GM20000 (cell line): ENCODE results near the gene CSNK1G2.

Experiments used
- DNase-seq: peaks from one replicate; pipeline ENCODE4 v3.0.0; 2012; ENCODE audit warnings: low spot score
- CTCF ChIP-seq: IDR thresholded peaks from 2 replicates; pipeline ENCODE4 v1.5.1; 2012; ENCODE audit warnings: mild to moderate bottlenecking, control low read depth; ENCODE audit errors: extremely low read depth, missing control alignments

The CSNK1G2 gene

GRCh38 chr19:1905863-1906375 is 35.1 kb upstream of the CSNK1G2 start:
- no peak for TF ChIP-seq CTCF
- DNase-seq: no peak

- no peak for DNase-seq
- no peak for TF ChIP-seq CTCF
These were observed 33.9 kb upstream of the CSNK1G2 start for GRCh38 chr19:1906985-1907562.

GRCh38 chr19:1907563-1908363 is 33.2 kb upstream of the CSNK1G2 start:
- DNase-seq: no peak
- no peak for TF ChIP-seq CTCF

- TF ChIP-seq CTCF: no peak
- no peak for DNase-seq
These were observed 32.7 kb upstream of the CSNK1G2 start for GRCh38 chr19:1908364-1908678.

GRCh38 chr19:1909761-1910080 is 31.3 kb upstream of the CSNK1G2 start:
- no peak for TF ChIP-seq CTCF
- DNase-seq: no peak

GRCh38 chr19:1910177-1910576 is 30.8 kb upstream of the CSNK1G2 start:
- DNase-seq: no peak
- TF ChIP-seq CTCF: no peak

GRCh38 chr19:1911098-1911497 is 29.9 kb upstream of the CSNK1G2 start:
- DNase-seq: no peak
- no peak for TF ChIP-seq CTCF
